Loucy (cell line): ENCODE results near the gene PALB2.

Source experiments
- H2AFZ ChIP-seq: fragments of 200-600 bp; sonication (generic); 2 replicates; pipeline ENCODE4 v1.6.0; 2016; ENCODE audit warnings: antibody characterized with exemption, mild to moderate bottlenecking, low read length, moderate library complexity
- H3F3A ChIP-seq: fragments of 200-600 bp; 2 replicates; pipeline ENCODE4 v1.6.0; 2016; ENCODE audit warnings: antibody characterized with exemption, low read depth, mild to moderate bottlenecking
- H3K27me3 ChIP-seq: fragments of 200-600 bp; sonication (generic); 2 replicates; pipeline ENCODE4 v1.6.1; 2014; ENCODE audit warnings: low read length, mild to moderate bottlenecking; ENCODE audit not compliant: insufficient read depth, poor library complexity, severe bottlenecking
- H3K36me3 ChIP-seq: fragments of 200-600 bp; sonication (generic); 2 replicates; pipeline ENCODE4 v1.6.1; 2016; ENCODE audit warnings: low read length; ENCODE audit not compliant: insufficient read depth
- H3K4me1 ChIP-seq: fragments of 200-600 bp; sonication (generic); 2 replicates; pipeline ENCODE4 v1.5.1; 2014; ENCODE audit warnings: low read length, mild to moderate bottlenecking; ENCODE audit not compliant: insufficient read depth, poor library complexity, severe bottlenecking
- H3K4me2 ChIP-seq: fragments of 200-600 bp; sonication (generic); 2 replicates; pipeline ENCODE4 v1.6.0; 2014; ENCODE audit warnings: antibody characterized with exemption, low read length, low read depth, mild to moderate bottlenecking; ENCODE audit not compliant: poor library complexity, severe bottlenecking
- H3K4me3 ChIP-seq: fragments of 200-600 bp; sonication (generic); 2 replicates; pipeline ENCODE4 v1.5.1; 2014; ENCODE audit warnings: low read length, mild to moderate bottlenecking, mixed read lengths; ENCODE audit not compliant: poor library complexity, severe bottlenecking
- H3K79me2 ChIP-seq: fragments of 200-600 bp; sonication (generic); 2 replicates; pipeline ENCODE4 v1.6.1; 2014; ENCODE audit warnings: low read length; ENCODE audit not compliant: insufficient read depth
- H3K9ac ChIP-seq: fragments of 200-600 bp; sonication (generic); 2 replicates; pipeline ENCODE4 v1.6.0; 2014; ENCODE audit warnings: mild to moderate bottlenecking, low read depth, low read length, moderate library complexity; ENCODE audit not compliant: poor library complexity, severe bottlenecking
- H3K9me2 ChIP-seq: fragments of 200-600 bp; sonication (generic); replicated peaks from 2 replicates; pipeline ENCODE4 v1.6.1; 2016; ENCODE audit warnings: low read depth, low read length, mixed read lengths
- H3K9me3 ChIP-seq: fragments of 200-600 bp; sonication (generic); 2 replicates; pipeline ENCODE4 v1.6.1; 2014; ENCODE audit warnings: mild to moderate bottlenecking, antibody characterized with exemption, low read length, low read depth; ENCODE audit not compliant: insufficient read depth
- H4K20me1 ChIP-seq: fragments of 200-600 bp; sonication (generic); 2 replicates; pipeline ENCODE4 v1.6.0; 2014; ENCODE audit warnings: antibody characterized with exemption, low read length, mild to moderate bottlenecking; ENCODE audit not compliant: insufficient read depth, poor library complexity, severe bottlenecking
- CTCF ChIP-seq: fragments of 200-600 bp; sonication (generic); conservative IDR thresholded peaks from 2 replicates; pipeline ENCODE4 v1.5.1; 2014; ENCODE audit warnings: mild to moderate bottlenecking, antibody characterized with exemption, low read length
- EZH2phosphoT487 ChIP-seq: fragments of 200-600 bp; IDR thresholded peaks from 2 replicates; pipeline ENCODE4 v1.6.1; 2018; ENCODE audit warnings: antibody characterized with exemption, mild to moderate bottlenecking, moderate library complexity, borderline replicate concordance

PALB2 gene

DNA sequence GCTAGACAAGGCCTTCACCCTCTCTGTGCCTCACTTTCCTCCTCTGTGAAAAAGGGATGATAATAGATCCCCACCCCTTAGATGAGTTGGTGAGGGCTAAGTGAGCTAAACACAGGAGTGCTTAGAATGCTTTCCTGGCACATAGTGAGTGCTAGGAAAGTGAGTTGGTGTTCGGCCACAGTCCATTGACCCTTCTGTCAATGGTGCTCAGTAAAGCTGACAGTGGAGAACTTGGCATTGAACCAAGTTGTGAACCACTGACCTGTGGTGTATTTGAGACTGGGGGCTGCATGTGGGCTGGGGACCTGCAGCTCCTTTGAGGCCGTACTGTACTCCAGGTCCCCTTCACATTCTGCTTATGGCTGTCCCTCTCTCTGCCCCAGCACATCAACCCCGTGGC lies 42.4 kb upstream of the PALB2 start:
- Histone ChIP-seq H3K4me3 (no peak overlapping the region), H3K9ac (no peak overlapping the region), H2AFZ (no peak overlapping the region)

GRCh38 chr16:23682181-23682580 lies 41.1 kb upstream of the PALB2 start:
- Histone ChIP-seq H3K4me1 (peaks cover 34% of the 10 kb centered on the region), H4K20me1 (peaks cover 44% of the 10 kb centered on the region), H2AFZ (no peak overlapping the region), H3K4me2 (peak overlapping the region; percentile 95), H3K9me2 (no peaks in the 10 kb centered on the region), H3K4me3 (peak overlapping the region; percentile 94), H3K27me3 (no peaks in the 10 kb centered on the region), H3K36me3 (peaks cover 59% of the 10 kb centered on the region), H3K9ac (peak overlapping the region; percentile 98), H3K9me3 (no peaks in the 10 kb centered on the region), H3K79me2 (peaks cover 89% of the 10 kb centered on the region), H3F3A (no peaks in the 10 kb centered on the region)
- no peak for TF ChIP-seq EZH2phosphoT487
- no peak for TF ChIP-seq CTCF

More for the DNA sequence above, 42.4 kb upstream of the PALB2 start:
- Histone ChIP-seq H3K4me1 (peaks cover 26% of the 10 kb centered on the region), H3K9me2 (no peaks in the 10 kb centered on the region), H3K36me3 (peaks cover 72% of the 10 kb centered on the region), H3K79me2 (peaks cover 88% of the 10 kb centered on the region), H3K9me3 (no peaks in the 10 kb centered on the region), H3K4me2 (peak overlapping the region; percentile 1), H4K20me1 (peaks cover 55% of the 10 kb centered on the region), H3K27me3 (no peaks in the 10 kb centered on the region), H3F3A (no peaks in the 10 kb centered on the region)
- no peak for TF ChIP-seq EZH2phosphoT487
- no peak for TF ChIP-seq CTCF

DNA sequence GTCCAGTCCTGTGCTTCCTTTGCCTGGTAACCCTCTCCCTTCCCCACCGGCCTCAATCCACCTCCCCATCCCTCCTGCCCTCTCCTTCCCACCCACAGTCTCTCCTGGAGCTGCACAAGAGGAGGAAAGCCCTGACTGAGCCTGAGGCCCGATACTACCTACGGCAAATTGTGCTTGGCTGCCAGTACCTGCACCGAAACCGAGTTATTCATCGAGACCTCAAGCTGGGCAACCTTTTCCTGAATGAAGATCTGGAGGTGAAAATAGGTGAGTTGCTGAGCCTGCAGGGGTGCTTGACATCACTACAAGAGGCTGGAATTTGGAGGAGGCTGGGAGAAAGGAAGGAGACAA lies 38.9 kb upstream of the PALB2 start:
- Histone ChIP-seq H3K4me1 (peaks cover 34% of the 10 kb centered on the region), H3K36me3 (peaks cover 41% of the 10 kb centered on the region), H3K79me2 (peaks cover 68% of the 10 kb centered on the region), H3F3A (no peaks in the 10 kb centered on the region), H3K9me3 (no peaks in the 10 kb centered on the region), H3K9me2 (no peaks in the 10 kb centered on the region), H4K20me1 (peaks cover 33% of the 10 kb centered on the region), H3K27me3 (no peaks in the 10 kb centered on the region), H3K4me3 (peak overlapping the region; percentile 94), H2AFZ (no peak overlapping the region), H3K4me2 (peak overlapping the region; percentile 95), H3K9ac (peak overlapping the region; percentile 98)
- no peak for TF ChIP-seq EZH2phosphoT487
- no peak for TF ChIP-seq CTCF
